Measurements from ENCODE around the gene RGS8. TPM values are rescaled to one million over a fixed set of nuclear protein-coding genes. Genes with fewer than 3 reads are reported as not detected.

Gene RGS8
- total RNA-seq, 1 experiment from 2014 or later = 0.66 TPM

DNA sequence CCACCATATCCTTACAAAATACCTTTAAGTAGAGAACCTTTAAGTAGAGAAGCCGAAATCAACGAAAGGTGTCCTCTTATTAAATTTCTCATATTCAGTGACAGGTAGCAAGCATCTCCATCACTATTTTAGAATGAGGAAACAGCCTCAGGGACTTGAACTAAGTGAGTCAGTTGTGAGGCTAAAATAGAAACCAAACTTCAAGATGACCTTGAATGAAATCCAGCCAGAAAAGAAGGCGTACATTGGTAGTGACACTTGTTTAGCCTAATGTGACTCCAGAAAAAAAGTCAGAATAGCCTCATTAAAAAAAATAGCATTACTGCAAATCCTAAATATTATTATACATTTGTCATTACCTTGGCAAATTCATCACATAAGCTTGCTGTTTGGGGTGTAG lies 20.1 kb downstream of the RGS8 start:
- no peaks in the 10 kb centered on the region for H3K36me3 Mint-ChIP-seq
- H3K27me3 Mint-ChIP-seq (ENCODE audit: low read depth) = peaks cover 23% of the 10 kb centered on the region
- no peak overlapping the region for H3K4me3 Mint-ChIP-seq
- CTCF ChIA-PET = no interaction called here
- no peaks in the 10 kb centered on the region for H3K9me3 Mint-ChIP-seq
- DNase-seq (ENCODE audit: low spot score) = no peak
- H3K4me1 Mint-ChIP-seq = peaks cover 60% of the 10 kb centered on the region
- no peak for ATAC-seq
- POLR2A ChIA-PET = no interaction called here
- no peak overlapping the region for H3K27ac Mint-ChIP-seq
- TF ChIP-seq NR1H2 (CRISPR knock-in tag; IDR thresholded peaks at IDR 0.05) (no peak), TP53 (CRISPR knock-in tag; IDR thresholded peaks at IDR 0.05) (no peak), TEAD1 (CRISPR knock-in tag; IDR thresholded peaks at IDR 0.05) (no peak), ZNF263 (CRISPR knock-in tag; IDR thresholded peaks at IDR 0.05; ENCODE audit: low read depth) (no peak), ZNF317 (CRISPR knock-in tag; IDR thresholded peaks at IDR 0.05; ENCODE audit: borderline replicate concordance, low read depth) (no peak), MAX (CRISPR knock-in tag; IDR thresholded peaks at IDR 0.05) (no peak), USF1 (CRISPR knock-in tag; IDR thresholded peaks at IDR 0.05) (no peak), MYBL2 (CRISPR knock-in tag; IDR thresholded peaks at IDR 0.05) (no peak), HMGA2 (CRISPR knock-in tag; IDR thresholded peaks at IDR 0.05) (no peak), RORB (CRISPR knock-in tag; IDR thresholded peaks at IDR 0.05) (no peak), ZBTB21 (CRISPR knock-in tag; IDR thresholded peaks at IDR 0.05; ENCODE audit: borderline replicate concordance) (no peak), ETV6 (CRISPR knock-in tag; IDR thresholded peaks at IDR 0.05) (no peak), JUN (CRISPR knock-in tag; IDR thresholded peaks at IDR 0.05) (no peak), NFYB (CRISPR knock-in tag; conservative IDR thresholded peaks at IDR 0.05; ENCODE audit: low read depth) (no peak), JAZF1 (CRISPR knock-in tag; IDR thresholded peaks at IDR 0.05) (no peak), NFE2L1 (CRISPR knock-in tag; IDR thresholded peaks at IDR 0.05) (no peak)
- TF ChIP-seq, protein P1, sequence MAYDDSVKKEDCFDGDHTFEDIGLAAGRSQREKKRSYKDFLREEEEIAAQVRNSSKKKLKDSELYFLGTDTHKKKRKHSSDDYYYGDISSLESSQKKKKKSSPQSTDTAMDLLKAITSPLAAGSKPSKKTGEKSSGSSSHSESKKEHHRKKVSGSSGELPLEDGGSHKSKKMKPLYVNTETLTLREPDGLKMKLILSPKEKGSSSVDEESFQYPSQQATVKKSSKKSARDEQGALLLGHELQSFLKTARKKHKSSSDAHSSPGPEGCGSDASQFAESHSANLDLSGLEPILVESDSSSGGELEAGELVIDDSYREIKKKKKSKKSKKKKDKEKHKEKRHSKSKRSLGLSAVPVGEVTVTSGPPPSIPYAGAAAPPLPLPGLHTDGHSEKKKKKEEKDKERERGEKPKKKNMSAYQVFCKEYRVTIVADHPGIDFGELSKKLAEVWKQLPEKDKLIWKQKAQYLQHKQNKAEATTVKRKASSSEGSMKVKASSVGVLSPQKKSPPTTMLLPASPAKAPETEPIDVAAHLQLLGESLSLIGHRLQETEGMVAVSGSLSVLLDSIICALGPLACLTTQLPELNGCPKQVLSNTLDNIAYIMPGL (CRISPR knock-in tag; IDR thresholded peaks at IDR 0.05) = no peak
- TF ChIP-seq, protein P2, sequence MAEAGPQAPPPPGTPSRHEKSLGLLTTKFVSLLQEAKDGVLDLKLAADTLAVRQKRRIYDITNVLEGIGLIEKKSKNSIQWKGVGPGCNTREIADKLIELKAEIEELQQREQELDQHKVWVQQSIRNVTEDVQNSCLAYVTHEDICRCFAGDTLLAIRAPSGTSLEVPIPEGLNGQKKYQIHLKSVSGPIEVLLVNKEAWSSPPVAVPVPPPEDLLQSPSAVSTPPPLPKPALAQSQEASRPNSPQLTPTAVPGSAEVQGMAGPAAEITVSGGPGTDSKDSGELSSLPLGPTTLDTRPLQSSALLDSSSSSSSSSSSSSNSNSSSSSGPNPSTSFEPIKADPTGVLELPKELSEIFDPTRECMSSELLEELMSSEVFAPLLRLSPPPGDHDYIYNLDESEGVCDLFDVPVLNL (CRISPR knock-in tag; IDR thresholded peaks at IDR 0.05; ENCODE audit: borderline replicate concordance, low read depth) = no peak
- TF ChIP-seq, protein P3, sequence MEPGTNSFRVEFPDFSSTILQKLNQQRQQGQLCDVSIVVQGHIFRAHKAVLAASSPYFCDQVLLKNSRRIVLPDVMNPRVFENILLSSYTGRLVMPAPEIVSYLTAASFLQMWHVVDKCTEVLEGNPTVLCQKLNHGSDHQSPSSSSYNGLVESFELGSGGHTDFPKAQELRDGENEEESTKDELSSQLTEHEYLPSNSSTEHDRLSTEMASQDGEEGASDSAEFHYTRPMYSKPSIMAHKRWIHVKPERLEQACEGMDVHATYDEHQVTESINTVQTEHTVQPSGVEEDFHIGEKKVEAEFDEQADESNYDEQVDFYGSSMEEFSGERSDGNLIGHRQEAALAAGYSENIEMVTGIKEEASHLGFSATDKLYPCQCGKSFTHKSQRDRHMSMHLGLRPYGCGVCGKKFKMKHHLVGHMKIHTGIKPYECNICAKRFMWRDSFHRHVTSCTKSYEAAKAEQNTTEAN (CRISPR knock-in tag; IDR thresholded peaks at IDR 0.05) = no peak
- TF ChIP-seq, protein P4, sequence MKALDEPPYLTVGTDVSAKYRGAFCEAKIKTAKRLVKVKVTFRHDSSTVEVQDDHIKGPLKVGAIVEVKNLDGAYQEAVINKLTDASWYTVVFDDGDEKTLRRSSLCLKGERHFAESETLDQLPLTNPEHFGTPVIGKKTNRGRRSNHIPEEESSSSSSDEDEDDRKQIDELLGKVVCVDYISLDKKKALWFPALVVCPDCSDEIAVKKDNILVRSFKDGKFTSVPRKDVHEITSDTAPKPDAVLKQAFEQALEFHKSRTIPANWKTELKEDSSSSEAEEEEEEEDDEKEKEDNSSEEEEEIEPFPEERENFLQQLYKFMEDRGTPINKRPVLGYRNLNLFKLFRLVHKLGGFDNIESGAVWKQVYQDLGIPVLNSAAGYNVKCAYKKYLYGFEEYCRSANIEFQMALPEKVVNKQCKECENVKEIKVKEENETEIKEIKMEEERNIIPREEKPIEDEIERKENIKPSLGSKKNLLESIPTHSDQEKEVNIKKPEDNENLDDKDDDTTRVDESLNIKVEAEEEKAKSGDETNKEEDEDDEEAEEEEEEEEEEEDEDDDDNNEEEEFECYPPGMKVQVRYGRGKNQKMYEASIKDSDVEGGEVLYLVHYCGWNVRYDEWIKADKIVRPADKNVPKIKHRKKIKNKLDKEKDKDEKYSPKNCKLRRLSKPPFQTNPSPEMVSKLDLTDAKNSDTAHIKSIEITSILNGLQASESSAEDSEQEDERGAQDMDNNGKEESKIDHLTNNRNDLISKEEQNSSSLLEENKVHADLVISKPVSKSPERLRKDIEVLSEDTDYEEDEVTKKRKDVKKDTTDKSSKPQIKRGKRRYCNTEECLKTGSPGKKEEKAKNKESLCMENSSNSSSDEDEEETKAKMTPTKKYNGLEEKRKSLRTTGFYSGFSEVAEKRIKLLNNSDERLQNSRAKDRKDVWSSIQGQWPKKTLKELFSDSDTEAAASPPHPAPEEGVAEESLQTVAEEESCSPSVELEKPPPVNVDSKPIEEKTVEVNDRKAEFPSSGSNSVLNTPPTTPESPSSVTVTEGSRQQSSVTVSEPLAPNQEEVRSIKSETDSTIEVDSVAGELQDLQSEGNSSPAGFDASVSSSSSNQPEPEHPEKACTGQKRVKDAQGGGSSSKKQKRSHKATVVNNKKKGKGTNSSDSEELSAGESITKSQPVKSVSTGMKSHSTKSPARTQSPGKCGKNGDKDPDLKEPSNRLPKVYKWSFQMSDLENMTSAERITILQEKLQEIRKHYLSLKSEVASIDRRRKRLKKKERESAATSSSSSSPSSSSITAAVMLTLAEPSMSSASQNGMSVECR (CRISPR knock-in tag; IDR thresholded peaks at IDR 0.05; ENCODE audit: borderline replicate concordance) = no peak

Data from WTC11 (cell line).